ENCODE measurements around the gene TMEM117. TPM values are rescaled to one million over a fixed set of nuclear protein-coding genes. Genes with fewer than 3 reads are reported as not detected.

Gene TMEM117
- total RNA-seq, 1 donor from 2014 or later = 22.1 TPM

DNA sequence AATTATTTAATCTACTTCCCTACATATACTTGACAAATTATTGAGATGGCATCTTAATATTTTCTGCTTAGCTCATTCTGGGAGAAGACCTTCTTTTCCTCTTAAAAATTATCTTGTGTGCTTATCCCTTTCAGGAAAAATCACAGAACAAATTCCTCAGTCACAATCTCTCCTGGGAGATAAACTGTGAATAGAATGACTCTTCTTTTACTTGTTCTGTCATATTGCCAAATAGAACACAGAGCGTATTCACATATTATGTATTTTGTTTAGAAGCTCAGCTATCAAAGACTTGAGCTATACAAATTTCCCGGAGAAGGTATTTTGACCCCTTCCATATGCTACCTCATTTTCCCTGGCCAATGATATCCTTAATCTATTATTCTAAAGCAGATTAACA lies 146.7 kb downstream of the TMEM117 start:
- Histone ChIP-seq H3K27ac (no peak overlapping the region), H3K27me3 (no peaks in the 10 kb centered on the region), H3K9me3 (no peaks in the 10 kb centered on the region), H3K4me3 (no peak overlapping the region), H3K4me1 (no peaks in the 10 kb centered on the region), H3K36me3 (no peaks in the 10 kb centered on the region)
- intact Hi-C loops (cut with DNase I) = no loop called here
- no peak for DNase-seq (ENCODE audit: extremely low spot score in 2 of 2)
- TF ChIP-seq POLR2AphosphoS5 (IDR thresholded peaks at IDR 0.05; ENCODE audit: insufficient read depth in 1 of 2, low read depth in 1 of 2) = no peak
- TF ChIP-seq POLR2A (IDR thresholded peaks at IDR 0.05) = no peak
- TF ChIP-seq, protein P1, sequence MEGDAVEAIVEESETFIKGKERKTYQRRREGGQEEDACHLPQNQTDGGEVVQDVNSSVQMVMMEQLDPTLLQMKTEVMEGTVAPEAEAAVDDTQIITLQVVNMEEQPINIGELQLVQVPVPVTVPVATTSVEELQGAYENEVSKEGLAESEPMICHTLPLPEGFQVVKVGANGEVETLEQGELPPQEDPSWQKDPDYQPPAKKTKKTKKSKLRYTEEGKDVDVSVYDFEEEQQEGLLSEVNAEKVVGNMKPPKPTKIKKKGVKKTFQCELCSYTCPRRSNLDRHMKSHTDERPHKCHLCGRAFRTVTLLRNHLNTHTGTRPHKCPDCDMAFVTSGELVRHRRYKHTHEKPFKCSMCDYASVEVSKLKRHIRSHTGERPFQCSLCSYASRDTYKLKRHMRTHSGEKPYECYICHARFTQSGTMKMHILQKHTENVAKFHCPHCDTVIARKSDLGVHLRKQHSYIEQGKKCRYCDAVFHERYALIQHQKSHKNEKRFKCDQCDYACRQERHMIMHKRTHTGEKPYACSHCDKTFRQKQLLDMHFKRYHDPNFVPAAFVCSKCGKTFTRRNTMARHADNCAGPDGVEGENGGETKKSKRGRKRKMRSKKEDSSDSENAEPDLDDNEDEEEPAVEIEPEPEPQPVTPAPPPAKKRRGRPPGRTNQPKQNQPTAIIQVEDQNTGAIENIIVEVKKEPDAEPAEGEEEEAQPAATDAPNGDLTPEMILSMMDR (IDR thresholded peaks at IDR 0.05) = no peak

DNA sequence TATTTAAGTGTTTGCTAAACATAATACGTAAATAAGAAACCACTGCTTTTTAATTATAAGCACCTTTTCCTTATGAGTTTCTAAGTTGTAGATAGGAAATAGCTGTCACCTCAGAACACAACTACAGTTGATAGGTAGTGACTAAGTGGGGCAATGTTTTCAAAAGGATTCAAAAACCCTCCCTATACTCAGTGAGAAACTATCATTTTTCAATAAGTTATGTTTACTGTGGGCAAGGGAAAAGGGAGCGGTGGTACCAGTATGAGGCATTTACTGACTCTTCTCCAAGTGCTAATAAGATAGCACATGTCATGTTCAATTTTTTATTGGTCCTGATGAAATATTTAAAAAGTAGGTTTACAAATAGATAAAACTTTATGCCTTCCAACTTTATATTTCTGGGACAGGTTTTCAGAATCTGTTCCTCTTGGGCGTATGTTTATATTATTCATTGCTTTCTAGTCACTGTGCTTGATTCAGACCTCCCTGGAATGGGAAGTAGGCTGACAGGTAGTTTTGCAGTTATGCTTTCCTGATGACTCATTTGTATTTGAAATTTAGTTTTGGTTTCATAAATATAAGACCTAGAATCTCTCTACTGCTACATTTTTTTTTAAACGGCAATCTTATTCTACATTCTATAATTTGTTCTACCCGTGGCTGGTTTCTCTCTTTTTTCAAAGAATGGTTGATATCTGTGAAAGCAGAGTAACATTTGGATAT lies 153.1 kb downstream of the TMEM117 start:
- Histone ChIP-seq H3K27me3 (no peaks in the 10 kb centered on the region), H3K36me3 (no peaks in the 10 kb centered on the region), H3K4me3 (no peak overlapping the region), H3K4me1 (peaks cover 8% of the 10 kb centered on the region), H3K9me3 (no peaks in the 10 kb centered on the region), H3K27ac (no peak overlapping the region)
- TF ChIP-seq POLR2A (IDR thresholded peaks at IDR 0.05) (no peak), POLR2AphosphoS5 (IDR thresholded peaks at IDR 0.05; ENCODE audit: insufficient read depth in 1 of 2, low read depth in 1 of 2) (no peak)
- TF ChIP-seq, protein P1 (IDR thresholded peaks at IDR 0.05) = no peak
- intact Hi-C loops (cut with DNase I) = no loop called here
- no peak for DNase-seq (ENCODE audit: extremely low spot score in 2 of 2)

DNA sequence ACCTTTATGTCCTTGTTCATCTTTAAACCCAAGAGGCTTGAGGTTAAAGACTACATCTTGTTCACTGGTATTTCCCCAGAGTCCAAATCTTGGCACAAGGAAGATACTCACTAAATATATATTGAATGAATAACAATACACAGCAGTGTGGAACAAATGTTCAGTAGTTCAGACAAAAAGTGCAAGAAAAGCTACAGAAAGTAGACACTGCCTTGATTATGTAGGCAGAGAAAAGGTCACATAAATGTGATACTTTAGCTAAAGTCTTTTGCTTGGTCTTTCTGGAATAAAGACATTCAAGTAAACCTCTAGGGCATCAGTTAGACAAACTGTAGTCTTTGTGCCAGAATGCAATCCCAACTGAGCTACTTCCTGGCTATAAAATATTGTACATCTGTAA lies 157.0 kb downstream of the TMEM117 start:
- Histone ChIP-seq H3K27me3 (no peaks in the 10 kb centered on the region), H3K9me3 (no peaks in the 10 kb centered on the region), H3K36me3 (no peaks in the 10 kb centered on the region), H3K27ac (no peak overlapping the region), H3K4me3 (no peak overlapping the region), H3K4me1 (peaks cover 8% of the 10 kb centered on the region)
- intact Hi-C loops (cut with DNase I) = no loop called here
- DNase-seq (ENCODE audit: extremely low spot score in 2 of 2) = no peak
- TF ChIP-seq POLR2AphosphoS5 (IDR thresholded peaks at IDR 0.05; ENCODE audit: insufficient read depth in 1 of 2, low read depth in 1 of 2) (no peak), POLR2A (IDR thresholded peaks at IDR 0.05) (no peak)
- TF ChIP-seq, protein P1 (IDR thresholded peaks at IDR 0.05) = no peak

DNA sequence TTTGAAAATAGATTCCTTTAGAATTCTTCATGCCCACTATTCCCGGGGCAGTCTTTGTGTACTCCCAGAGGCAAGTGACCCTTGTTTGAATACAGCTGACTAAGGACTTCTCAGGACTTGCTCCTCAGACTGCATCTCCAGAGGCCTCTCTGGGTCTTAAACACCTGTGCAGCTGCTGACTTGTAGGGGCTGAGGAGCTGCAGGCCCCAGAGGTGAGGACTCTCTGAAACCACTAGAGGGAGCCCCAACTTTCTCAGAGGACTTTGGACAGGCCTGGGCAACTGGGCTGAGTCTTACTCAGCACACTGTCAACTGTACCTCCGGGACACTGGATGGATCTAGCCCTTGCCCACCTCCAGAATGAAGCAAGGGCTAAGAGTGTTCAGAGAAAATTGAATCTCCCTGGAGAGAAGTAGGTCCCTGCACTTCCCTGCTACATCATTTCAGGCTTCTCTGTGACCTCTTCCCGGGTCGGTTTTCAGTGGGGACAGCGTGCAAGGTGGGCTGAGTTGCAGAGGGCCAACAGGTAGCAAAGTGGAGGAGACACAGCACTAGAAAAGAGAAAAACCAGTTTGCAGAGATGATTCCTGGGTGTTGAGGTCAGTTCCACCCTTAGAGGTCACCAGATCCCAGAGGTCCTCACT lies 164.6 kb downstream of the TMEM117 start:
- H3K4me1 ChIP-seq = no peaks in the 10 kb centered on the region
- no peak overlapping the region for H3K27ac ChIP-seq
- intact Hi-C loops (cut with DNase I) = no loop called here
- H3K36me3 ChIP-seq = no peaks in the 10 kb centered on the region
- H3K9me3 ChIP-seq = no peaks in the 10 kb centered on the region
- H3K4me3 ChIP-seq = no peak overlapping the region
- TF ChIP-seq POLR2A (IDR thresholded peaks at IDR 0.05) (no peak), POLR2AphosphoS5 (IDR thresholded peaks at IDR 0.05; ENCODE audit: insufficient read depth in 1 of 2, low read depth in 1 of 2) (no peak)
- TF ChIP-seq, protein P1 (IDR thresholded peaks at IDR 0.05) = no peak
- no peaks in the 10 kb centered on the region for H3K27me3 ChIP-seq
- no peak for DNase-seq (ENCODE audit: extremely low spot score in 2 of 2)

DNA sequence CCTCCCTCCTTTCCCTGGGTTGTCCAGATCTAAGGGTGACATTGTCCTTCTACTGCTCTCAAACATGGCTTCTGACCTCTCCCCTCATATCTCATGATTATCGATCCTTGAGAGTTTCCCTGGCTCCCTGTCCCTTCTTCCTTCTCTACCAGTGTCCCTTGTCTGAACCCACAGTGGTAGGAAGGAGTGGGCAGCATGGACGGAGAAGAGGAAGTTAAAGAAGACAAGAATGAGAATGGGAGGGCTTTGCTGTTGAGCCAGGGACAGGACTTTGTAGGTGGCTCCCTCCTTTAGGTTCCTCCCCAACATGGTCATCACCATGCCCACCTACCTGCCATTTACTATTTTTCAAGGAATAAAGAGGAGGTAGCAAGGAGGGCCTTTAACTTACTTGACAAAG lies 166.7 kb downstream of the TMEM117 start:
- TF ChIP-seq, protein P1 (IDR thresholded peaks at IDR 0.05) = no peak
- TF ChIP-seq POLR2A (IDR thresholded peaks at IDR 0.05) (no peak), POLR2AphosphoS5 (IDR thresholded peaks at IDR 0.05; ENCODE audit: insufficient read depth in 1 of 2, low read depth in 1 of 2) (no peak)
- DNase-seq (ENCODE audit: extremely low spot score in 2 of 2) = no peak
- intact Hi-C loops (cut with DNase I) = no loop called here

More for the DNA sequence above, 166.7 kb downstream of the TMEM117 start:
- Histone ChIP-seq H3K9me3 (no peaks in the 10 kb centered on the region), H3K4me1 (no peaks in the 10 kb centered on the region), H3K27ac (no peak overlapping the region), H3K4me3 (no peak overlapping the region), H3K36me3 (no peaks in the 10 kb centered on the region), H3K27me3 (no peaks in the 10 kb centered on the region)
